K562 (cell line): ENCODE results near the gene MTTP. TPM values are rescaled to one million over a fixed set of nuclear protein-coding genes. Genes with fewer than 3 reads are reported as not detected.

Source experiments
- ATAC-seq: fragments of 200-7000 bp; cut with Tn5 transposase; 3 replicates; pipeline ENCODE4 v1.9.1; 2020; ENCODE audit warnings: moderate library complexity
- BruUV-seq: library from RNA; stranded (reverse); fragments of 400-500 nt; replicated peaks from 2 replicates; lab custom pipeline; 2021; lab: Mats Ljungman, UMichigan
- CTCF ChIA-PET: fragments of 300-600 bp; formaldehyde crosslinking; extraction: SDS; loops from one replicate; lab custom pipeline; 2021; ENCODE audit warnings: low intra/inter-chr PET ratio; lab: Yijun Ruan, JAX
- POLR2A ChIA-PET: fragments of 300-600, 350-650 bp; sonication (Branson Sonifier 250); formaldehyde crosslinking; extraction: SDS; loops from one replicate; lab custom pipeline; 2021; ENCODE audit warnings: antibody characterized with exemption, inconsistent platforms; lab: Yijun Ruan, JAX
- DNase-seq, 4 experiments: peaks; one replicate each; pipeline versions ENCODE4 v3.0.0 to v3.0.0-alpha.2; 2011 to 2018; ENCODE audit warnings: low spot score in 3 of 4, mixed read lengths in 3 of 4; ENCODE audit errors: extremely low read depth in 1 of 4
- FAIRE-seq: peaks from 2 replicates; lab custom pipeline; 2011; peaks lifted over from hg19 to GRCh38; lab: Jason Lieb, UNC
- H2AFZ ChIP-seq: 2 replicates; pipeline ENCODE4 v1.6.0; 2011; ENCODE audit warnings: low read depth, low read length, control low read depth, inconsistent platforms
- H3K27ac ChIP-seq: fragments of 200-600 bp; 3 replicates; pipeline ENCODE4 v1.8.0; 2011; ENCODE audit warnings: low read depth, mild to moderate bottlenecking, control low read depth, inconsistent platforms, low read length, moderate library complexity, mixed read lengths; ENCODE audit errors: extremely low read depth
- H3K27me3 ChIP-seq, 2 experiments: fragments of 300-600 bp in 1 of 2; 2 replicates in 1 of 2; 3 replicates in 1 of 2; pipeline versions ENCODE4 v1.6.0 to v1.8.0; 2011; ENCODE audit warnings: inconsistent platforms in 2 of 2, low read length in 2 of 2, mild to moderate bottlenecking in 1 of 2, mixed read lengths in 1 of 2, moderate library complexity in 1 of 2; ENCODE audit not compliant: control insufficient read depth in 2 of 2, insufficient read depth in 2 of 2
- H3K36me3 ChIP-seq: fragments of 300-600 bp; 3 replicates; pipeline ENCODE4 v1.8.0; 2011; ENCODE audit warnings: mild to moderate bottlenecking, low read length, inconsistent platforms; ENCODE audit not compliant: control insufficient read depth, insufficient read depth
- H3K4me1 ChIP-seq, 2 experiments: fragments of 200-600 bp in 1 of 2; replicated peaks in 1 of 2; 2 replicates in 1 of 2; 3 replicates in 1 of 2; pipeline versions ENCODE4 v1.5.1 to v1.8.0; 2011; ENCODE audit warnings: inconsistent platforms in 2 of 2, low read length in 2 of 2, mild to moderate bottlenecking in 1 of 2, mixed read lengths in 1 of 2, moderate library complexity in 1 of 2; ENCODE audit not compliant: control insufficient read depth in 2 of 2, insufficient read depth in 2 of 2
- H3K4me2 ChIP-seq: 2 replicates; pipeline ENCODE4 v1.6.1; 2011; ENCODE audit warnings: low read length, control low read depth, inconsistent platforms, mixed read lengths; ENCODE audit not compliant: insufficient read depth
- H3K4me3 ChIP-seq: fragments of 200-600 bp; sonication (generic), shearing (Covaris generic); 2 replicates; pipeline ENCODE4 v1.5.1; 2016; ENCODE audit warnings: control low read depth, inconsistent platforms
- H3K79me2 ChIP-seq: fragments of 200-600 bp; 3 replicates; pipeline ENCODE4 v1.8.0; 2011; ENCODE audit warnings: low read length, inconsistent platforms; ENCODE audit not compliant: control insufficient read depth, insufficient read depth
- H3K9ac ChIP-seq, 2 experiments: 2 replicates each; pipeline versions ENCODE4 v1.6.0 to v1.6.1; 2011; ENCODE audit warnings: low read depth in 2 of 2, low read length in 2 of 2, control low read depth in 1 of 2, inconsistent platforms in 1 of 2, mild to moderate bottlenecking in 1 of 2, mixed read lengths in 1 of 2; ENCODE audit not compliant: insufficient read depth in 1 of 2
- H3K9me1 ChIP-seq: one replicate; pipeline ENCODE4 v1.6.0; 2011; ENCODE audit warnings: inconsistent platforms, mild to moderate bottlenecking, low read length, moderate library complexity; ENCODE audit not compliant: control insufficient read depth, insufficient read depth
- H3K9me3 ChIP-seq: replicated peaks from 2 replicates; pipeline ENCODE4 v1.5.1; 2011; ENCODE audit warnings: low read depth, low read length, inconsistent platforms; ENCODE audit not compliant: control insufficient read depth, insufficient read depth
- H4K20me1 ChIP-seq: replicated peaks from 2 replicates; pipeline ENCODE4 v1.6.1; 2011; ENCODE audit warnings: low read length, inconsistent platforms, mixed read lengths; ENCODE audit not compliant: control insufficient read depth, insufficient read depth
- ADNP ChIP-seq: fragments of 200-800 bp; sonication (Bioruptor generic); IDR thresholded peaks from 2 replicates; pipeline ENCODE4 v1.6.1; 2016; ENCODE audit warnings: missing genetic modification characterization, missing compliant biosample characterization
- BRD9 ChIP-seq: fragments of 450-650 bp; IDR thresholded peaks from 2 replicates; pipeline ENCODE4 v1.6.1; 2018; ENCODE audit warnings: low read depth; ENCODE audit not compliant: partially characterized antibody
- CC2D1A ChIP-seq: fragments of 450-650 bp; IDR thresholded peaks from 2 replicates; pipeline ENCODE4 v1.6.1; 2017; ENCODE audit warnings: mild to moderate bottlenecking
- IFI16 ChIP-seq: fragments of 250-450 bp; sonication (Bioruptor Pico); IDR thresholded peaks from 2 replicates; pipeline ENCODE4 v2.1.2; 2022; ENCODE audit warnings: mild to moderate bottlenecking, inconsistent platforms
- MECOM ChIP-seq: fragments of 250-450 bp; sonication (Bioruptor Pico); IDR thresholded peaks from 2 replicates; pipeline ENCODE4 v1.8.0; 2022; ENCODE audit warnings: inconsistent platforms
- PHB ChIP-seq: fragments of 250-450 bp; sonication (Bioruptor Pico); IDR thresholded peaks from 2 replicates; pipeline ENCODE4 v1.5.0; 2021
- PHF8 ChIP-seq: fragments of 200-600 bp; sonication (generic); IDR thresholded peaks from 2 replicates; pipeline ENCODE4 v1.6.1; 2012; ENCODE audit warnings: mixed run types, mild to moderate bottlenecking, inconsistent platforms, low read length, moderate library complexity, borderline replicate concordance
- SMAD2 ChIP-seq: fragments of 150-350 bp; IDR thresholded peaks from 2 replicates; pipeline ENCODE4 v1.6.1; 2014; ENCODE audit warnings: low read depth, mild to moderate bottlenecking, low read length
- TAF9B ChIP-seq: fragments of 450-650 bp; IDR thresholded peaks from 2 replicates; pipeline ENCODE4 v1.6.1; 2018; ENCODE audit warnings: mild to moderate bottlenecking; ENCODE audit not compliant: partially characterized antibody
- TCF7L2 ChIP-seq: fragments of 150-350 bp; IDR thresholded peaks from 2 replicates; pipeline ENCODE4 v1.6.1; 2016; ENCODE audit warnings: low read depth, mild to moderate bottlenecking, low read length, moderate library complexity
- YY1 ChIP-seq, 3 experiments: IDR thresholded peaks; 2 replicates each; pipeline ENCODE4 v1.6.1; 2011; ENCODE audit warnings: low read length in 2 of 3, mild to moderate bottlenecking in 2 of 3, moderate library complexity in 2 of 3, borderline replicate concordance in 1 of 3, control low read depth in 1 of 3, low read depth in 1 of 3; ENCODE audit not compliant: insufficient read depth in 3 of 3, insufficient replicate concordance in 2 of 3, control insufficient read depth in 1 of 3, insufficient read length in 1 of 3; ENCODE audit errors: extremely low read depth in 1 of 3
- ZBTB8A ChIP-seq: fragments of 450-650 bp; IDR thresholded peaks from 2 replicates; pipeline ENCODE4 v1.6.1; 2018; ENCODE audit warnings: mild to moderate bottlenecking, moderate library complexity; ENCODE audit not compliant: partially characterized antibody
- ZNF165 ChIP-seq: fragments of 250-450 bp; sonication (Bioruptor Pico); IDR thresholded peaks from 2 replicates; pipeline ENCODE4 v1.4.0; 2020; ENCODE audit warnings: borderline replicate concordance
- ZNF253 ChIP-seq: fragments of 250-450 bp; sonication (Bioruptor Pico); conservative IDR thresholded peaks from 2 replicates; pipeline ENCODE4 v1.6.1; 2021; ENCODE audit warnings: mild to moderate bottlenecking
- ZNF707 ChIP-seq: fragments of 250-450 bp; sonication (Bioruptor Pico); conservative IDR thresholded peaks from 2 replicates; pipeline ENCODE4 v1.8.0; 2022; ENCODE audit warnings: inconsistent platforms, mild to moderate bottlenecking, moderate library complexity
- WGBS: fragments of 100-300 bp; shearing (Covaris generic); methylation state at CpG from one replicate; pipeline ENCODE4 v1.1.6; 2016; ENCODE audit warnings: low coverage, mixed read lengths; ENCODE audit not compliant: insufficient coverage; ENCODE audit errors: missing lambda C conversion rate; 5-methylcytosine and 5-hydroxymethylcytosine counted together
- in situ Hi-C: fragments of 300-500 bp; cut with MboI; formaldehyde crosslinking; loops from 4 replicates; pipeline ENCODE4 v1.15.0; 2018; ENCODE audit warnings: inconsistent platforms, mixed read lengths
- intact Hi-C: fragments of 100-400 bp; cut with micrococcal nuclease; formaldehyde crosslinking; loops from 2 replicates; pipeline ENCODE4 v1.14.2; 2022
- polyA plus RNA-seq, 8 experiments: library from polyadenylated mRNA; depleted of rRNA in 4 of 8; stranded (reverse) in 5 of 8; unstranded in 3 of 8; fragments of >200 nt; fragmentation: Nextera tagmentation in 2 of 8; fragmentation: Illumina TruSeq in 1 of 8; extraction: Ambion mirVana in 2 of 8; extraction: Trizol in 1 of 8; gene quantifications; 2 replicates each; pipeline versions ENCODE4 v1.2.1 to v1.2.3, GENCODE V29; 2011 to 2014; ENCODE audit warnings: inconsistent platforms in 1 of 8, missing spikeins in 1 of 8
- total RNA-seq, 7 experiments: library from RNA; depleted of rRNA in 6 of 7; stranded (reverse); fragments of >200 nt in 6 of 7; fragmentation: Illumina TruSeq in 2 of 7; extraction: Trizol in 2 of 7; gene quantifications; 2 replicates each; pipeline versions ENCODE4 v1.2.1 to v1.2.3, GENCODE V29; 2011 to 2021; ENCODE audit warnings: low replicate concordance in 1 of 7
- TF ChIP-seq, protein P1 (sequence below): fragments of 450-650 bp; IDR thresholded peaks from 2 replicates; pipeline ENCODE4 v1.6.1; 2016; ENCODE audit warnings: low read depth

MTTP gene
- total and polyA plus RNA-seq, 9 of the 15 experiments (the other 6 are each of a cell fraction or from before 2014, with no cell fraction given) = 0.01 to 0.29 (median 0.04) TPM; not detected in 2

DNA sequence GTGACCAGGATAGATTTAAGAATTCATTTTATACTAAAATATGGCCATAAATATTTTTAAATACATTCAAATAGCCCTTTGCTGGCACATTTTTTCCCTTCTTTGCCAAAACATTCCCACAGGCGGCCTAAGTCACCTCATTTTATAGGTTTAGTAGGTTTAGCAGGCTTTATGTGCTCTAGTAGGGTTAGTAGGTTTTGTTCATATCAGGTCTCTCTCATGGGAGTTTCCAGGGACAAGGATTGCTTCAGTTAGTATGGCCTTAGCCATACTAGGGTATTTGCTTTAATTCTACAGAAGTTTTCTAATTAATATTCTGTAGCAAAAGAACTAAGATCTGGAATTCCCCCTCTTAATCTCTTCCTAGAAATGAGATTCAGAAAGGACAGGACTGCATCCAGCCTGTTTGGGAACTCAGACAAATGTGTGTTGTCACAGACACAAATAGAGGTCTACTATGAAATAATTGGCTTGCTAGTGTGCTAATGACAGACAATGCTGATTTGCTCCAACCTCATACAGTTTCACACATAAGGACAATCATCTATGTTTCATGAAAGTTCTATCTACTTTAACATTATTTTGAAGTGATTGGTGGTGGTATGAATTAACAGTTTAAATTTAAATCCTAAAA is 772 bp upstream of the MTTP start:
- H3K9me1 ChIP-seq = no peaks in the 10 kb centered on the region
- no peaks in the 10 kb centered on the region for H3K4me1 ChIP-seq
- ChIA-PET CTCF (no interaction called here), POLR2A (no interaction called here)
- no peak overlapping the region for H3K4me3 ChIP-seq
- in situ Hi-C loops (no loop called here), intact Hi-C loops (no loop called here)
- H4K20me1 ChIP-seq = no peaks in the 10 kb centered on the region
- no peak for FAIRE-seq
- no peak overlapping the region for H3K4me2 ChIP-seq
- 0% methylated on average over 1 of the region's 1 CpG for WGBS
- H3K27me3 ChIP-seq = no peaks in the 10 kb centered on the region; a peak in 1 of 5 replicates
- H3K27ac ChIP-seq = no peak overlapping the region
- no TSS peak for BruUV-seq
- H3K79me2 ChIP-seq = no peaks in the 10 kb centered on the region
- no peak overlapping the region for H3K9ac ChIP-seq
- no peak overlapping the region for H2AFZ ChIP-seq
- DNase-seq = no peak
- H3K36me3 ChIP-seq = no peaks in the 10 kb centered on the region
- no peak for ATAC-seq
- no peaks in the 10 kb centered on the region for H3K9me3 ChIP-seq
- TF ChIP-seq, protein P1, sequence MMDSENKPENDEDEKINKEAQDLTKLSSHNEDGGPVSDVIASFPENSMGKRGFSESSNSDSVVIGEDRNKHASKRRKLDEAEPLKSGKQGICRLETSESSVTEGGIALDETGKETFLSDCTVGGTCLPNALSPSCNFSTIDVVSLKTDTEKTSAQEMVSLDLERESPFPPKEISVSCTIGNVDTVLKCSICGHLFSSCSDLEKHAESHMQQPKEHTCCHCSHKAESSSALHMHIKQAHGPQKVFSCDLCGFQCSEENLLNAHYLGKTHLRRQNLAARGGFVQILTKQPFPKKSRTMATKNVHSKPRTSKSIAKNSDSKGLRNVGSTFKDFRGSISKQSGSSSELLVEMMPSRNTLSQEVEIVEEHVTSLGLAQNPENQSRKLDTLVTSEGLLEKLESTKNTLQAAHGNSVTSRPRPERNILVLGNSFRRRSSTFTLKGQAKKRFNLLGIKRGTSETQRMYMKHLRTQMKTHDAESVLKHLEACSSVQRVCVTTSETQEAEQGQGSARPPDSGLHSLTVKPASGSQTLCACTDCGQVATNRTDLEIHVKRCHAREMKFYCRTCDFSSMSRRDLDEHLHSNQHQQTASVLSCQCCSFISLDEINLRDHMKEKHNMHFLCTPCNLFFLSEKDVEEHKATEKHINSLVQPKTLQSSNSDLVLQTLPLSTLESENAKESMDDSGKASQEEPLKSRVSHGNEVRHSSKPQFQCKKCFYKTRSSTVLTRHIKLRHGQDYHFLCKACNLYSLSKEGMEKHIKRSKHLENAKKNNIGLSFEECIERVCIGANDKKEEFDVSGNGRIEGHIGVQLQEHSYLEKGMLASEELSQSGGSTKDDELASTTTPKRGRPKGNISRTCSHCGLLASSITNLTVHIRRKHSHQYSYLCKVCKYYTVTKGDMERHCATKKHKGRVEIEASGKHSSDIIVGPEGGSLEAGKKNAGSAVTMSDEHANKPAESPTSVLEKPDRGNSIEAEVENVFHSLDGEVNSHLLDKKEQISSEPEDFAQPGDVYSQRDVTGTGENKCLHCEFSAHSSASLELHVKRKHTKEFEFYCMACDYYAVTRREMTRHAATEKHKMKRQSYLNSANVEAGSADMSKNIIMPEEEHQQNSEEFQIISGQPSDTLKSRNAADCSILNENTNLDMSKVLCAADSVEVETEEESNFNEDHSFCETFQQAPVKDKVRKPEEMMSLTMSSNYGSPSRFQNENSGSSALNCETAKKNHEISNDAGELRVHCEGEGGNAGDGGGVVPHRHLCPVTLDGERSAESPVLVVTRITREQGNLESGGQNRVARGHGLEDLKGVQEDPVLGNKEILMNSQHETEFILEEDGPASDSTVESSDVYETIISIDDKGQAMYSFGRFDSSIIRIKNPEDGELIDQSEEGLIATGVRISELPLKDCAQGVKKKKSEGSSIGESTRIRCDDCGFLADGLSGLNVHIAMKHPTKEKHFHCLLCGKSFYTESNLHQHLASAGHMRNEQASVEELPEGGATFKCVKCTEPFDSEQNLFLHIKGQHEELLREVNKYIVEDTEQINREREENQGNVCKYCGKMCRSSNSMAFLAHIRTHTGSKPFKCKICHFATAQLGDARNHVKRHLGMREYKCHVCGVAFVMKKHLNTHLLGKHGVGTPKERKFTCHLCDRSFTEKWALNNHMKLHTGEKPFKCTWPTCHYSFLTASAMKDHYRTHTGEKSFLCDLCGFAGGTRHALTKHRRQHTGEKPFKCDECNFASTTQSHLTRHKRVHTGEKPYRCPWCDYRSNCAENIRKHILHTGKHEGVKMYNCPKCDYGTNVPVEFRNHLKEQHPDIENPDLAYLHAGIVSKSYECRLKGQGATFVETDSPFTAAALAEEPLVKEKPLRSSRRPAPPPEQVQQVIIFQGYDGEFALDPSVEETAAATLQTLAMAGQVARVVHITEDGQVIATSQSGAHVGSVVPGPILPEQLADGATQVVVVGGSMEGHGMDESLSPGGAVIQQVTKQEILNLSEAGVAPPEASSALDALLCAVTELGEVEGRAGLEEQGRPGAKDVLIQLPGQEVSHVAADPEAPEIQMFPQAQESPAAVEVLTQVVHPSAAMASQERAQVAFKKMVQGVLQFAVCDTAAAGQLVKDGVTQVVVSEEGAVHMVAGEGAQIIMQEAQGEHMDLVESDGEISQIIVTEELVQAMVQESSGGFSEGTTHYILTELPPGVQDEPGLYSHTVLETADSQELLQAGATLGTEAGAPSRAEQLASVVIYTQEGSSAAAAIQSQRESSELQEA = no peak
- TF ChIP-seq ZNF707 (CRISPR knock-in tag) (no peak), PHB (CRISPR knock-in tag) (no peak), BRD9 (no peak), SMAD2 (no peak), CC2D1A (no peak), IFI16 (CRISPR knock-in tag) (no peak), ZNF253 (CRISPR knock-in tag) (no peak), MECOM (CRISPR knock-in tag) (no peak), ZNF165 (CRISPR knock-in tag) (no peak), ZBTB8A (no peak), TCF7L2 (no peak), ADNP (no peak), PHF8 (no peak), YY1 (IDR thresholded peaks at IDR 0.05; ENCODE audit: borderline replicate concordance in 1 of 3, control insufficient read depth in 1 of 3, extremely low read depth in 1 of 3, insufficient read depth in 3 of 3, insufficient read length in 1 of 3, insufficient replicate concordance in 2 of 3, low read depth in 1 of 3, low read length in 2 of 3) (no peak), TAF9B (no peak)
